ENCODE results near the gene RPRD2. TPM values are rescaled to one million over a fixed set of nuclear protein-coding genes. Genes with fewer than 3 reads are reported as not detected.

Gene RPRD2
- total RNA-seq, 1 donor from 2014 or later, result 32.0 TPM

- H3K4me1 ChIP-seq, result peaks cover 29% of the 10 kb centered on the region
- ATAC-seq (no peak), DNase-seq (no peak)
- H3K9me3 ChIP-seq, result no peaks in the 10 kb centered on the region
- H3K36me3 ChIP-seq, result no peaks in the 10 kb centered on the region
- intact Hi-C loops (cut with DNase I), result no loop called here
- no peak overlapping the region for H3K27ac ChIP-seq
- no peak for TF ChIP-seq CTCF (IDR thresholded peaks at IDR 0.05)
- H3K4me3 ChIP-seq, result no peak overlapping the region
- no peaks in the 10 kb centered on the region for H3K27me3 ChIP-seq (ENCODE audit: low read depth)
Observed at GRCh38 chr1:150407330-150407729, 43.4 kb downstream of the RPRD2 start.

- no peak for TF ChIP-seq CTCF (IDR thresholded peaks at IDR 0.05)
- no peaks in the 10 kb centered on the region for H3K9me3 ChIP-seq
- no peak for ATAC-seq
Observed at GRCh38 chr1:150408800-150409199, 44.9 kb downstream of the RPRD2 start.

GRCh38 chr1:150409504-150410362 is 45.8 kb downstream of the RPRD2 start:
- Histone ChIP-seq H3K27me3 (ENCODE audit: low read depth) (no peaks in the 10 kb centered on the region), H3K27ac (no peak overlapping the region), H3K4me3 (no peak overlapping the region), H3K4me1 (peaks cover 29% of the 10 kb centered on the region), H3K36me3 (no peaks in the 10 kb centered on the region), H3K9me3 (no peaks in the 10 kb centered on the region)
- DNase-seq (peak; percentile 70), ATAC-seq (peak; percentile 52 to 59)
- intact Hi-C loops (cut with DNase I), result no loop called here
- no peak for TF ChIP-seq CTCF (IDR thresholded peaks at IDR 0.05)

More at GRCh38 chr1:150408800-150409199, 44.9 kb downstream of the RPRD2 start:
- H3K4me1 ChIP-seq, result peaks cover 29% of the 10 kb centered on the region
- no peak overlapping the region for H3K4me3 ChIP-seq
- DNase-seq, result no peak
- no peaks in the 10 kb centered on the region for H3K36me3 ChIP-seq
- no peaks in the 10 kb centered on the region for H3K27me3 ChIP-seq (ENCODE audit: low read depth)
- no peak overlapping the region for H3K27ac ChIP-seq
- intact Hi-C loops (cut with DNase I), result no loop called here

GRCh38 chr1:150410582-150411101 is 46.7 kb downstream of the RPRD2 start:
- Histone ChIP-seq H3K9me3 (no peaks in the 10 kb centered on the region), H3K4me1 (peaks cover 24% of the 10 kb centered on the region), H3K27ac (no peak overlapping the region), H3K27me3 (ENCODE audit: low read depth) (no peaks in the 10 kb centered on the region), H3K4me3 (no peak overlapping the region), H3K36me3 (no peaks in the 10 kb centered on the region)
- ATAC-seq, result peak; percentile 76 to 86
- intact Hi-C loops (cut with DNase I), result no loop called here
- peak; percentile 60 for DNase-seq
- TF ChIP-seq CTCF (IDR thresholded peaks at IDR 0.05), result no peak

GRCh38 chr1:150414592-150414991 is 50.6 kb downstream of the RPRD2 start:
- Histone ChIP-seq H3K4me1 (peaks cover 7% of the 10 kb centered on the region), H3K4me3 (no peak overlapping the region), H3K9me3 (no peaks in the 10 kb centered on the region), H3K36me3 (peaks cover 25% of the 10 kb centered on the region), H3K27ac (no peak overlapping the region), H3K27me3 (ENCODE audit: low read depth) (no peaks in the 10 kb centered on the region)
- no peak for TF ChIP-seq CTCF (IDR thresholded peaks at IDR 0.05)
- DNase-seq, result no peak
- ATAC-seq, result no peak
- intact Hi-C loops (cut with DNase I), result no loop called here

Measured in lower lobe of right lung (tissue), 2 donors.